Measurements from ENCODE around the gene ITPR1.

The ITPR1 gene

GRCh38 chr3:4512895-4513616 is 19.9 kb downstream of the ITPR1 start:
- DNase-seq (ENCODE audit: low spot score), result no peak
- no peak for TF ChIP-seq CTCF (IDR thresholded peaks at IDR 0.05; ENCODE audit: extremely low read depth, missing control alignments)

GRCh38 chr3:4514321-4514720 is 21.2 kb downstream of the ITPR1 start:
- TF ChIP-seq CTCF (IDR thresholded peaks at IDR 0.05; ENCODE audit: extremely low read depth, missing control alignments), result no peak
- DNase-seq (ENCODE audit: low spot score), result no peak

GRCh38 chr3:4514916-4515315 is 21.8 kb downstream of the ITPR1 start:
- no peak for DNase-seq (ENCODE audit: low spot score)
- no peak for TF ChIP-seq CTCF (IDR thresholded peaks at IDR 0.05; ENCODE audit: extremely low read depth, missing control alignments)

GRCh38 chr3:4515916-4516579 is 22.9 kb downstream of the ITPR1 start:
- DNase-seq (ENCODE audit: low spot score), result no peak
- TF ChIP-seq CTCF (IDR thresholded peaks at IDR 0.05; ENCODE audit: extremely low read depth, missing control alignments), result no peak

GRCh38 chr3:4517093-4517492 is 23.9 kb downstream of the ITPR1 start:
- no peak for TF ChIP-seq CTCF (IDR thresholded peaks at IDR 0.05; ENCODE audit: extremely low read depth, missing control alignments)

GRCh38 chr3:4517643-4518311 is 24.6 kb downstream of the ITPR1 start:
- no peak for DNase-seq (ENCODE audit: low spot score)
- no peak for TF ChIP-seq CTCF (IDR thresholded peaks at IDR 0.05; ENCODE audit: extremely low read depth, missing control alignments)

More at GRCh38 chr3:4517093-4517492, 23.9 kb downstream of the ITPR1 start:
- DNase-seq (ENCODE audit: low spot score), result no peak

Data from GM20000 (cell line).